HepG2 (cell line): ENCODE data around the gene IFI30. TPM values are rescaled to one million over a fixed set of nuclear protein-coding genes. Genes with fewer than 3 reads are reported as not detected.

ENCODE experiments used
- KDM2A ChIP-seq: sonication (generic); formaldehyde crosslinking; IDR thresholded peaks from 2 replicates; pipeline ENCODE4 v1.4.0; 2020; ENCODE audit warnings: low read depth, missing genetic modification reagents, borderline replicate concordance
- RARA ChIP-seq: IDR thresholded peaks from 2 replicates; pipeline ENCODE4 v1.6.1; 2016; ENCODE audit warnings: missing genetic modification reagents, missing compliant biosample characterization
- RXRB ChIP-seq: IDR thresholded peaks from 2 replicates; pipeline ENCODE4 v1.6.1; 2016; ENCODE audit warnings: borderline replicate concordance, missing genetic modification reagents, missing compliant biosample characterization
- STAT6 ChIP-seq: sonication (generic); formaldehyde crosslinking; IDR thresholded peaks from 2 replicates; pipeline ENCODE4 v1.4.0; 2020; ENCODE audit warnings: missing genetic modification reagents, mild to moderate bottlenecking, borderline replicate concordance
- YY1 ChIP-seq: IDR thresholded peaks from 2 replicates; pipeline ENCODE4 v1.6.1; 2011; ENCODE audit warnings: low read length, low read depth, moderate library complexity, mild to moderate bottlenecking; ENCODE audit not compliant: insufficient read depth, insufficient replicate concordance
- ZNF234 ChIP-seq: sonication (generic); formaldehyde crosslinking; conservative IDR thresholded peaks from 2 replicates; pipeline ENCODE4 v1.5.1; 2020; ENCODE audit warnings: mild to moderate bottlenecking, missing genetic modification reagents
- ZNF337 ChIP-seq: sonication (generic); formaldehyde crosslinking; IDR thresholded peaks from 2 replicates; pipeline ENCODE4 v1.5.1; 2020; ENCODE audit warnings: missing genetic modification reagents, low read depth, mild to moderate bottlenecking, borderline replicate concordance
- ZNF652 ChIP-seq: IDR thresholded peaks from 2 replicates; pipeline ENCODE4 v1.6.1; 2016; ENCODE audit warnings: low read depth, borderline replicate concordance
- ZNF670 ChIP-seq: sonication (generic); formaldehyde crosslinking; IDR thresholded peaks from 2 replicates; pipeline ENCODE4 v1.8.0; 2022; ENCODE audit warnings: mild to moderate bottlenecking, missing genetic modification reagents, borderline replicate concordance
- ZSCAN29 ChIP-seq: sonication (generic); formaldehyde crosslinking; conservative IDR thresholded peaks from 2 replicates; pipeline ENCODE4 v1.4.0; 2020; ENCODE audit warnings: mild to moderate bottlenecking, missing genetic modification reagents
- polyA plus RNA-seq, 8 experiments: library from polyadenylated mRNA; depleted of rRNA in 3 of 8; stranded (reverse) in 7 of 8; unstranded in 1 of 8; fragments of >200 nt; fragmentation: Illumina TruSeq in 4 of 8; extraction: Trizol in 4 of 8; gene quantifications; 2 replicates each; pipeline versions ENCODE4 v1.2.1 to v1.2.3, GENCODE V29; 2011 to 2016; ENCODE audit warnings: low read depth in 4 of 8, missing spikeins in 1 of 8, mixed read lengths in 1 of 8; ENCODE audit not compliant: insufficient read depth in 1 of 8
- total RNA-seq, 5 experiments: library from RNA; depleted of rRNA; stranded (reverse); fragments of >200 nt; fragmentation: Illumina TruSeq; extraction: Trizol; gene quantifications; 2 replicates each; pipeline ENCODE4 v1.2.3, GENCODE V29; 2016; ENCODE audit warnings: low read depth in 1 of 5
- TF ChIP-seq, protein P1 (sequence below): sonication (generic); formaldehyde crosslinking; IDR thresholded peaks from 2 replicates; pipeline ENCODE4 v1.5.0; 2020; ENCODE audit warnings: mild to moderate bottlenecking, missing genetic modification reagents, borderline replicate concordance
- TF ChIP-seq, protein P2 (sequence below): sonication (generic); formaldehyde crosslinking; IDR thresholded peaks from 2 replicates; pipeline ENCODE4 v1.8.0; 2022; ENCODE audit warnings: missing genetic modification reagents, mild to moderate bottlenecking, borderline replicate concordance
- TF ChIP-seq, protein P3 (sequence below): sonication (generic); formaldehyde crosslinking; IDR thresholded peaks from 2 replicates; pipeline ENCODE4 v1.4.0; 2020; ENCODE audit warnings: mild to moderate bottlenecking, missing genetic modification reagents

IFI30 gene
- total and polyA plus RNA-seq, 2 of the 13 experiments (the other 11 are each of a cell fraction or from before 2014, with no cell fraction given) = 25.0 to 79.4 TPM

- peak; percentile 98 for TF ChIP-seq ZNF652 (CRISPR knock-in tag)
- 0 out of 2 replicates have a peak, but pooled peaks have one; percentile 1 for TF ChIP-seq ZNF337 (CRISPR knock-in tag)
- TF ChIP-seq, protein P1, sequence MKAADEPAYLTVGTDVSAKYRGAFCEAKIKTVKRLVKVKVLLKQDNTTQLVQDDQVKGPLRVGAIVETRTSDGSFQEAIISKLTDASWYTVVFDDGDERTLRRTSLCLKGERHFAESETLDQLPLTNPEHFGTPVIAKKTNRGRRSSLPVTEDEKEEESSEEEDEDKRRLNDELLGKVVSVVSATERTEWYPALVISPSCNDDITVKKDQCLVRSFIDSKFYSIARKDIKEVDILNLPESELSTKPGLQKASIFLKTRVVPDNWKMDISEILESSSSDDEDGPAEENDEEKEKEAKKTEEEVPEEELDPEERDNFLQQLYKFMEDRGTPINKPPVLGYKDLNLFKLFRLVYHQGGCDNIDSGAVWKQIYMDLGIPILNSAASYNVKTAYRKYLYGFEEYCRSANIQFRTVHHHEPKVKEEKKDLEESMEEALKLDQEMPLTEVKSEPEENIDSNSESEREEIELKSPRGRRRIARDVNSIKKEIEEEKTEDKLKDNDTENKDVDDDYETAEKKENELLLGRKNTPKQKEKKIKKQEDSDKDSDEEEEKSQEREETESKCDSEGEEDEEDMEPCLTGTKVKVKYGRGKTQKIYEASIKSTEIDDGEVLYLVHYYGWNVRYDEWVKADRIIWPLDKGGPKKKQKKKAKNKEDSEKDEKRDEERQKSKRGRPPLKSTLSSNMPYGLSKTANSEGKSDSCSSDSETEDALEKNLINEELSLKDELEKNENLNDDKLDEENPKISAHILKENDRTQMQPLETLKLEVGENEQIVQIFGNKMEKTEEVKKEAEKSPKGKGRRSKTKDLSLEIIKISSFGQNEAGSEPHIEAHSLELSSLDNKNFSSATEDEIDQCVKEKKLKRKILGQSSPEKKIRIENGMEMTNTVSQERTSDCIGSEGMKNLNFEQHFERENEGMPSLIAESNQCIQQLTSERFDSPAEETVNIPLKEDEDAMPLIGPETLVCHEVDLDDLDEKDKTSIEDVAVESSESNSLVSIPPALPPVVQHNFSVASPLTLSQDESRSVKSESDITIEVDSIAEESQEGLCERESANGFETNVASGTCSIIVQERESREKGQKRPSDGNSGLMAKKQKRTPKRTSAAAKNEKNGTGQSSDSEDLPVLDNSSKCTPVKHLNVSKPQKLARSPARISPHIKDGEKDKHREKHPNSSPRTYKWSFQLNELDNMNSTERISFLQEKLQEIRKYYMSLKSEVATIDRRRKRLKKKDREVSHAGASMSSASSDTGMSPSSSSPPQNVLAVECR (CRISPR knock-in tag) = peak; percentile 51; the same call in 1 of the 2 replicates
- TF ChIP-seq, protein P2, sequence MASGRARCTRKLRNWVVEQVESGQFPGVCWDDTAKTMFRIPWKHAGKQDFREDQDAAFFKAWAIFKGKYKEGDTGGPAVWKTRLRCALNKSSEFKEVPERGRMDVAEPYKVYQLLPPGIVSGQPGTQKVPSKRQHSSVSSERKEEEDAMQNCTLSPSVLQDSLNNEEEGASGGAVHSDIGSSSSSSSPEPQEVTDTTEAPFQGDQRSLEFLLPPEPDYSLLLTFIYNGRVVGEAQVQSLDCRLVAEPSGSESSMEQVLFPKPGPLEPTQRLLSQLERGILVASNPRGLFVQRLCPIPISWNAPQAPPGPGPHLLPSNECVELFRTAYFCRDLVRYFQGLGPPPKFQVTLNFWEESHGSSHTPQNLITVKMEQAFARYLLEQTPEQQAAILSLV (CRISPR knock-in tag) = 0 out of 2 replicates have a peak, but pooled peaks have one; percentile 13
- 0 out of 2 replicates have a peak, but pooled peaks have one; percentile 2 for TF ChIP-seq ZSCAN29
- 0 out of 2 replicates have a peak, but pooled peaks have one; percentile 0 for TF ChIP-seq RXRB (CRISPR knock-in tag)
- TF ChIP-seq, protein P3, sequence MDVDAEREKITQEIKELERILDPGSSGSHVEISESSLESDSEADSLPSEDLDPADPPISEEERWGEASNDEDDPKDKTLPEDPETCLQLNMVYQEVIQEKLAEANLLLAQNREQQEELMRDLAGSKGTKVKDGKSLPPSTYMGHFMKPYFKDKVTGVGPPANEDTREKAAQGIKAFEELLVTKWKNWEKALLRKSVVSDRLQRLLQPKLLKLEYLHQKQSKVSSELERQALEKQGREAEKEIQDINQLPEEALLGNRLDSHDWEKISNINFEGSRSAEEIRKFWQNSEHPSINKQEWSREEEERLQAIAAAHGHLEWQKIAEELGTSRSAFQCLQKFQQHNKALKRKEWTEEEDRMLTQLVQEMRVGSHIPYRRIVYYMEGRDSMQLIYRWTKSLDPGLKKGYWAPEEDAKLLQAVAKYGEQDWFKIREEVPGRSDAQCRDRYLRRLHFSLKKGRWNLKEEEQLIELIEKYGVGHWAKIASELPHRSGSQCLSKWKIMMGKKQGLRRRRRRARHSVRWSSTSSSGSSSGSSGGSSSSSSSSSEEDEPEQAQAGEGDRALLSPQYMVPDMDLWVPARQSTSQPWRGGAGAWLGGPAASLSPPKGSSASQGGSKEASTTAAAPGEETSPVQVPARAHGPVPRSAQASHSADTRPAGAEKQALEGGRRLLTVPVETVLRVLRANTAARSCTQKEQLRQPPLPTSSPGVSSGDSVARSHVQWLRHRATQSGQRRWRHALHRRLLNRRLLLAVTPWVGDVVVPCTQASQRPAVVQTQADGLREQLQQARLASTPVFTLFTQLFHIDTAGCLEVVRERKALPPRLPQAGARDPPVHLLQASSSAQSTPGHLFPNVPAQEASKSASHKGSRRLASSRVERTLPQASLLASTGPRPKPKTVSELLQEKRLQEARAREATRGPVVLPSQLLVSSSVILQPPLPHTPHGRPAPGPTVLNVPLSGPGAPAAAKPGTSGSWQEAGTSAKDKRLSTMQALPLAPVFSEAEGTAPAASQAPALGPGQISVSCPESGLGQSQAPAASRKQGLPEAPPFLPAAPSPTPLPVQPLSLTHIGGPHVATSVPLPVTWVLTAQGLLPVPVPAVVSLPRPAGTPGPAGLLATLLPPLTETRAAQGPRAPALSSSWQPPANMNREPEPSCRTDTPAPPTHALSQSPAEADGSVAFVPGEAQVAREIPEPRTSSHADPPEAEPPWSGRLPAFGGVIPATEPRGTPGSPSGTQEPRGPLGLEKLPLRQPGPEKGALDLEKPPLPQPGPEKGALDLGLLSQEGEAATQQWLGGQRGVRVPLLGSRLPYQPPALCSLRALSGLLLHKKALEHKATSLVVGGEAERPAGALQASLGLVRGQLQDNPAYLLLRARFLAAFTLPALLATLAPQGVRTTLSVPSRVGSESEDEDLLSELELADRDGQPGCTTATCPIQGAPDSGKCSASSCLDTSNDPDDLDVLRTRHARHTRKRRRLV (CRISPR knock-in tag) = 0 out of 2 replicates have a peak, but pooled peaks have one; percentile 36
- peak; percentile 18 for TF ChIP-seq YY1
- TF ChIP-seq ZNF234 (CRISPR knock-in tag) = no peak
- no peak for TF ChIP-seq ZNF670 (CRISPR knock-in tag)
- TF ChIP-seq KDM2A (CRISPR knock-in tag) = peak; percentile 51; the same call in 1 of the 2 replicates
- 0 out of 2 replicates have a peak, but pooled peaks have one; percentile 42 for TF ChIP-seq STAT6
- TF ChIP-seq RARA (CRISPR knock-in tag) = 0 out of 2 replicates have a peak, but pooled peaks have one; percentile 21
Measured at GRCh38 chr19:18224525-18225354, 51.1 kb downstream of the IFI30 start (continued).
